GM11168 (cell line): ENCODE results near the gene PTPN4.

Experiments
- in situ Hi-C: fragments of 300-500 bp; cut with MboI; formaldehyde crosslinking; loops from one replicate; pipeline ENCODE4 v1.12.0; 2022; ENCODE audit warnings: low sequenced_read_pairs; ENCODE audit not compliant: unreplicated experiment

PTPN4 gene

GRCh38 chr2:119759451-119760236 is at the start of gene PTPN4:
PTPN4 (plus strand) TSS chr2:119759922; CDS start chr2:119809854, 49,932 bp downstream.
- in situ Hi-C loops: loop anchor here (10.0 to 25.0 kb wide), 2 partner anchors 55 to 403 kb away; no protein-coding TSS in a partner anchor

- in situ Hi-C loops: no loop called here
Observed at GRCh38 chr2:119710281-119710680, 49.4 kb upstream of the PTPN4 start.

GRCh38 chr2:119711352-119711751 is 48.4 kb upstream of the PTPN4 start:
- in situ Hi-C loops: no loop called here

- in situ Hi-C loops: no loop called here
Observed at GRCh38 chr2:119712571-119712970, 47.2 kb upstream of the PTPN4 start.

- in situ Hi-C loops: no loop called here
Observed at GRCh38 chr2:119713819-119714490, 45.8 kb upstream of the PTPN4 start.

- in situ Hi-C loops: no loop called here
Observed at GRCh38 chr2:119715409-119716283, 44.1 kb upstream of the PTPN4 start.

GRCh38 chr2:119716284-119716672 is 43.4 kb upstream of the PTPN4 start:
- in situ Hi-C loops: no loop called here

GRCh38 chr2:119718501-119719260 is 41.0 kb upstream of the PTPN4 start:
- in situ Hi-C loops: no loop called here

GRCh38 chr2:119719261-119719627 is 40.5 kb upstream of the PTPN4 start:
- in situ Hi-C loops: no loop called here

- in situ Hi-C loops: no loop called here
Observed at GRCh38 chr2:119721043-119721442, 38.7 kb upstream of the PTPN4 start.

GRCh38 chr2:119721462-119721861 is 38.3 kb upstream of the PTPN4 start:
- in situ Hi-C loops: no loop called here

- in situ Hi-C loops: no loop called here
Observed at GRCh38 chr2:119721904-119722303, 37.8 kb upstream of the PTPN4 start.

GRCh38 chr2:119723186-119723585 is 36.5 kb upstream of the PTPN4 start:
- in situ Hi-C loops: no loop called here

- in situ Hi-C loops: no loop called here
Observed at GRCh38 chr2:119723784-119724467, 35.8 kb upstream of the PTPN4 start.

- in situ Hi-C loops: no loop called here
Observed at GRCh38 chr2:119724656-119725485, 34.9 kb upstream of the PTPN4 start.

- in situ Hi-C loops: no loop called here
Observed at GRCh38 chr2:119727493-119727892, 32.2 kb upstream of the PTPN4 start.

- in situ Hi-C loops: no loop called here
Observed at GRCh38 chr2:119728421-119728820, 31.3 kb upstream of the PTPN4 start.

- in situ Hi-C loops: no loop called here
Observed at GRCh38 chr2:119730671-119731177, 29.0 kb upstream of the PTPN4 start.
